SK-N-SH treated with all-trans-retinoic acid at 6 μM for 48 hours (cell line): ENCODE data around the gene CLPTM1L.

Source experiments
- ARNTL ChIP-seq: fragments of 450-650 bp; formaldehyde crosslinking; IDR thresholded peaks from 2 replicates; pipeline ENCODE4 v1.5.0; 2020; ENCODE audit warnings: low read depth, mild to moderate bottlenecking, moderate library complexity, borderline replicate concordance
- CREB5 ChIP-seq: fragments of 250-450 bp; sonication (Bioruptor Pico); IDR thresholded peaks from 2 replicates; pipeline ENCODE4 v1.5.1; 2020; ENCODE audit warnings: low read depth, mild to moderate bottlenecking, moderate library complexity
- GLIS3 ChIP-seq: fragments of 250-450 bp; sonication (Bioruptor Pico); IDR thresholded peaks from 2 replicates; pipeline ENCODE4 v1.5.0; 2020; ENCODE audit warnings: mild to moderate bottlenecking, moderate library complexity
- ISL1 ChIP-seq: fragments of 250-450 bp; sonication (Bioruptor Pico); IDR thresholded peaks from 2 replicates; pipeline ENCODE4 v2.1.2; 2022; ENCODE audit warnings: mild to moderate bottlenecking, moderate library complexity
- PATZ1 ChIP-seq: fragments of 250-450 bp; sonication (Bioruptor Pico); IDR thresholded peaks from 2 replicates; pipeline ENCODE4 v1.8.0; 2020; ENCODE audit warnings: mild to moderate bottlenecking, moderate library complexity, borderline replicate concordance
- POU6F1 ChIP-seq: fragments of 250-450 bp; sonication (Bioruptor Pico); IDR thresholded peaks from 2 replicates; pipeline ENCODE4 v1.8.0; 2021; ENCODE audit warnings: low read depth, mild to moderate bottlenecking, moderate library complexity, borderline replicate concordance
- RARB ChIP-seq: fragments of 250-450 bp; sonication (Bioruptor Pico); IDR thresholded peaks from 2 replicates; pipeline ENCODE4 v1.8.0; 2021; ENCODE audit warnings: mild to moderate bottlenecking, moderate library complexity
- SNAI2 ChIP-seq: fragments of 250-450 bp; sonication (Bioruptor Pico); IDR thresholded peaks from 2 replicates; pipeline ENCODE4 v1.5.0; 2020; ENCODE audit warnings: mild to moderate bottlenecking, moderate library complexity
- TOX ChIP-seq: fragments of 250-450 bp; sonication (Bioruptor Pico); IDR thresholded peaks from 2 replicates; pipeline ENCODE4 v1.8.0; 2021; ENCODE audit warnings: mild to moderate bottlenecking, moderate library complexity, borderline replicate concordance
- ZC3H10 ChIP-seq: fragments of 250-450 bp; sonication (Bioruptor Pico); IDR thresholded peaks from 2 replicates; pipeline ENCODE4 v1.5.1; 2021; ENCODE audit warnings: mild to moderate bottlenecking, moderate library complexity
- ZFP30 ChIP-seq: fragments of 450-650 bp; formaldehyde crosslinking; IDR thresholded peaks from 2 replicates; pipeline ENCODE4 v1.5.0; 2022; ENCODE audit warnings: mild to moderate bottlenecking, moderate library complexity
- ZNF70 ChIP-seq: fragments of 450-650 bp; formaldehyde crosslinking; IDR thresholded peaks from 2 replicates; pipeline ENCODE4 v1.5.0; 2020; ENCODE audit warnings: mild to moderate bottlenecking, moderate library complexity
- ZNF8 ChIP-seq: fragments of 450-650 bp; formaldehyde crosslinking; IDR thresholded peaks from 2 replicates; pipeline ENCODE4 v1.5.0; 2020; ENCODE audit warnings: mild to moderate bottlenecking, moderate library complexity

- no peak for TF ChIP-seq RARB (CRISPR knock-in tag)
- TF ChIP-seq PATZ1, result no peak
- no peak for TF ChIP-seq GLIS3 (CRISPR knock-in tag)
- TF ChIP-seq CREB5 (CRISPR knock-in tag), result no peak
- no peak for TF ChIP-seq TOX
- TF ChIP-seq POU6F1 (CRISPR knock-in tag), result no peak
- TF ChIP-seq ZNF8 (CRISPR knock-in tag), result no peak
- no peak for TF ChIP-seq ISL1
- no peak for TF ChIP-seq ZFP30 (CRISPR knock-in tag)
- TF ChIP-seq ZC3H10 (CRISPR knock-in tag), result no peak
- TF ChIP-seq ARNTL, result no peak
- no peak for TF ChIP-seq SNAI2
- TF ChIP-seq ZNF70 (CRISPR knock-in tag), result no peak
Observed at GRCh38 chr5:1345876-1346626, 1.2 kb upstream of the CLPTM1L start.
